Activated T-cell treated with anti-CD3 and anti-CD28 coated beads for 4 hours (primary cell): ENCODE results near the gene CAMTA1.

Source experiments
- DNase-seq: peaks from one replicate; pipeline ENCODE4 v3.0.0-alpha.2; 2020

CAMTA1 gene

GRCh38 chr1:7752512-7753417, 967.5 kb downstream of the CAMTA1 start:
- peak; percentile 46 for DNase-seq

GRCh38 chr1:7753641-7754040, 968.4 kb downstream of the CAMTA1 start:
- no peak for DNase-seq

DNA sequence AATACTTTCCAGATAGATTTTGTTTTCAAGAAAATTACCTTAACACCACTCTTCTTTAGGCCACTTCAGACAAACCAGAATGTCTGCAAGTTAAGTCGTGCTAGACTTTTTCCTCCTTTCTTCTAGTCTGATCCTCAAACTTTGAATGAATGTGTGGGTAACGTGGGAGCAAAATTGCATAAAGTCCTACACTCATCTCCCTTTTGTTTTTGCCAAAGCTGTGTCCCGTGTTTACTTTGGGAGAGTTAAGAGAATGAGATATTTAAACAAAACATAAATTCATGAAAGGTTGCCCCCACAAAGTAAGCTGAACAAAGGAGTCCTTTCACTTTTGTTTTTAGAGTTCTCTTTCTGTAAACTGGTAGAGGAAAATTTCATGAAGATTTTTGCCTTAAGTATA, 969.0 kb downstream of the CAMTA1 start:
- DNase-seq: no peak

GRCh38 chr1:7755448-7755847, 970.2 kb downstream of the CAMTA1 start:
- no peak for DNase-seq

GRCh38 chr1:7760245-7760644, 975.0 kb downstream of the CAMTA1 start:
- no peak for DNase-seq

DNA sequence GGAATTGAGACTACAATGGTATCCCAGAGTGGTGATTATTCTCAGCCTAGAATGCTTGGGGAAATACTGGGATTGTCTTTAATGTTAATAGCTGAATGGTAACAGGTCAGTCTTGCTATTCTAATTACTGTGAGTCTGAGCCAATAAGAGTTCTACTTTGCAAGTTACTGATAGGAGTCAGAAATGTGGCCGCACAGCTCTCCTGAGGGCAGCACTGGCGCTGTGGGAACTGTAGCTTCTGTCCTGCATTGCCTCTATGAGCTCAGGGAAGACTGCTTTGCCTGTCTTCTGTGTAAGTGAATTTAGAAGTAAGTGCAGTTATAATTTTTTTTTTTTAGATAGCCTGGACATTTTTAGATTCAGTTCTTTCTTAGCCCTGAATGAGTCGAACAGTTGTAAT, 975.8 kb downstream of the CAMTA1 start:
- DNase-seq: no peak

GRCh38 chr1:7767176-7767575, 981.9 kb downstream of the CAMTA1 start:
- DNase-seq: no peak

GRCh38 chr1:7768583-7768982, 983.3 kb downstream of the CAMTA1 start:
- DNase-seq: no peak

DNA sequence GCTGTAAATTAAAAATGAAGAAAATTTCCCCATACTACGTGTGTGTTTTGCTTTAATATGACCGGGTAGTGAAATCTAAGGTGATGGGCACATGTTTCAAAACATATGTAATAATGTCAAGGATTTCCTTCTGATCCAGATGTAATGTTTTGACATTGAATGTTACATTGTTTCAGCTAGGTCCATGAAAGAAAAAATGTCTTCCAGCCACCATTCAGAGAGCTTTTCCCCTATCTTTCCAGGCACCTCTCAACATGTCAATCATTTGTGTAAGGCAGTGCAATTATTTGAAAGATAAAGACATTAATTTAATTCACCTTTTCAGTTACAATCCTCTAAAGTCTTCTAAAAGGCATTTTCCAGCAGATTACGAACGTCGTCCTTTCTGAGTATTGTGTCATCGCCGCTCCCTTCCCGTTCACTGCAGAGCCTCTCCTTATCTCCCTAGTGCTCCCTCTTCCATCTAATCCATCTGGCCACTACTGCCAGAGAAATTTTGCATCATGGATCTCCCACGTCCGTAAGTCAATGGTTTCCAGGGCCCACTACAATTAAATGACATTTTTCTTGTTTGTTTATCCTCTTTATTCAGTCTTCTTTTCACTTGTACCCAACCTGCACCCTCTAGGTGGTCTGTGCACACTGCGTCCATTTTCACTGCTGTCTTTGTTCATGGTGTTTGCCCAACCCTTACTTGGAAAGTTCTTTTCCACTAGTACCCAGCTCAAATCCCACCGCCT, 984.6 kb downstream of the CAMTA1 start:
- no peak for DNase-seq

- no peak for DNase-seq
These were observed 985.4 kb downstream of the CAMTA1 start for GRCh38 chr1:7770669-7770996.

- peak; percentile 87 for DNase-seq
These were observed 986.0 kb downstream of the CAMTA1 start, which contains the start of gene VAMP3 for GRCh38 chr1:7770997-7771822. Gene VAMP3, plus strand, starts transcription at chr1:7771296. Its CDS starts 88 bp downstream, at chr1:7771384.

DNA sequence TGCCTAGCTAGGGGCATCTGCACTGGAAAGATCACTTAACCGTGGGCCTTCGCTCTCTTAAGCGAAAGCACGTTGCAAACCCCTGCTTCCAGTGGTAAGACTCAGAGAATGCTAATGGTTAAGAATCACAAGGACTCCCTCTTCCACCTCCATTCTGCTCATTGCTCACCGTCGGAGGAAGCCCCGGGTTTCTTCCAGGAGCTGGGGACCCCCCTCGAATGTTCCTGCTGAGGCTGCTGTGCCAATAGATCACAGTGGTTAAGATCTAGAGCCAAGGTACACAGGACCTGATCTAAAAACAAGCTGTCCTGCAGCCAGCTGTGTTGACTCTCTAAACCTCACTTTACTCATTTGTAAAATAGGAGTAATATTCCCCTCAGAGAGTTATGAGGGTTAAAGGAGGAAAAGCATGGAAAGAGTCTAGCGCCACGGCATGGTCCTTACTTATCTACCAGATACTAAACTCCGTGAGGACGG, 986.6 kb downstream of the CAMTA1 start:
- no peak for DNase-seq

GRCh38 chr1:7777591-7777990, 992.3 kb downstream of the CAMTA1 start:
- no peak for DNase-seq

DNA sequence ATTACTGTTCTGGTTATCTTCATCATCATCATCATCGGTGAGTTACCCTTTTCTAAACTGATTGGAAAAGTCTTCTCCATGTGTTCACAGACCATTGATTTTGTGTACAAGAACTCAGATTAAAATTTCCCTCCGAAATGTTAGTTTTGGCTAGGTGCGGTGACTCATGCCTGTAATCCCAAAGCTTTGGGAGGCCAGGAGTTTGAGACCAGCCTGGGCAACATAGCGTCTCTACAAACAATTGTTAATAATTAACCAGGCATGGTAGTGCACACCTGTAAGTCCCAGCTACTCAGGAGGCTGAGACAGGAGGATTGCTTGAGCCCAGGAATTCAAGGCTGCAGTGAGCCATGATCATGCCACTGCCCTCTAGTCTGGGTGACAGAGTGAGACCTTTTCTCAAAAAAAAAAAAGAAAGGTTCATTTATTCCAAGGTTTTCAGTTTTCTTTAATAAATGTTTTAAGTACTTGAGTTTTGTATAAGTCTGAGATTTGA, 992.9 kb downstream of the CAMTA1 start:
- DNase-seq: no peak

- no peak for DNase-seq
These were observed 995.7 kb downstream of the CAMTA1 start for GRCh38 chr1:7780976-7781375.

DNA sequence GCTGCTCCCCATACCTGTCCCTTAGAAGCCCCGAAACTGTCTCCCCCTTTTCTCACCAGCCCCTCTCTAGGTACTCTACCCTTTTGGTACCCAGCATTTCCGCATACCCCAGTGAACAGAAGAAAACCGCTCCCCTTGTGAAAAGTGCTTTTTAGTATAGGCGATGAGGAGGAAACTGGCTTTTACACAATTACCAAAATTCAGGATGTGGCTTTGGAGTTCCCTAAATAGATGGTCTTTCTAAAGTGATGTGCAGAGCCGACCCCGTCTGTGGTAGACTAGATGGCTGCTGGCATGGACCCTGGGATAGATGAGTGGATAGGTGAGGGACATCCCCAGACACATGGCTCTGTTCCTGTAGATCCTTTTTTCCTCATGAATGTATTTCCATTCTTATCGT, 996.2 kb downstream of the CAMTA1 start:
- no peak for DNase-seq

DNA sequence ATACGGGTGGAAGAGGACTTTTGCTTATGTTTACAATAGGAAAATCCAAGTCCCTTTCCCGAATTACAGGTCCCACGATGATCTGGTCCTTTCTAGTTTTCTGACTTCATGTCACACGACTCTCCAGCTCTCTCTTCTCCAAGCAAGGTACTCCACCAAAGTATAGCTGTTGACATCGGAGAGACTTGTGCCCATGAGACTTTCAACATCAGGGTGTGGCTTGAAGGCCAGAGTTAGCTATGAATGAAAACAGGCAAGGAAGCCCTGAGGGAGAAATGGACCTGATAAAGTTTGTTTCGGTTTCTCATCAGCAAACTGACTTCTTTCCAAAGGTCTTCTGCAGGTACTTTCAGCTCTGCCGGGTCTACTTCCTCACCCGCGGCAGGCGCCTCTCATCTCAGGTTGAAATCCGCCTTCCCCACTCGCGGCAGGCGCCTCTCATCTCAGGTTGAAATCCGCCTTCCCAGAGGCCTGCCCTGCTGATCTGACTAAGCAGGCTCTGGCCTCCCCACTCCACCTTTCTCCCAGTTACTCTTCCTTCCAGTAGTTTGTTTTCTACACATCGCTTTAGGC, 996.8 kb downstream of the CAMTA1 start:
- no peak for DNase-seq

GRCh38 chr1:7783178-7783711, 998.0 kb downstream of the CAMTA1 start:
- no peak for DNase-seq

- peak; percentile 87 for DNase-seq
These were observed 998.7 kb downstream of the CAMTA1 start, which contains the start of gene PER3 for GRCh38 chr1:7783826-7784491. Gene PER3, plus strand, starts transcription at chr1:7784291. Its CDS starts 587 bp downstream, at chr1:7784878.

DNA sequence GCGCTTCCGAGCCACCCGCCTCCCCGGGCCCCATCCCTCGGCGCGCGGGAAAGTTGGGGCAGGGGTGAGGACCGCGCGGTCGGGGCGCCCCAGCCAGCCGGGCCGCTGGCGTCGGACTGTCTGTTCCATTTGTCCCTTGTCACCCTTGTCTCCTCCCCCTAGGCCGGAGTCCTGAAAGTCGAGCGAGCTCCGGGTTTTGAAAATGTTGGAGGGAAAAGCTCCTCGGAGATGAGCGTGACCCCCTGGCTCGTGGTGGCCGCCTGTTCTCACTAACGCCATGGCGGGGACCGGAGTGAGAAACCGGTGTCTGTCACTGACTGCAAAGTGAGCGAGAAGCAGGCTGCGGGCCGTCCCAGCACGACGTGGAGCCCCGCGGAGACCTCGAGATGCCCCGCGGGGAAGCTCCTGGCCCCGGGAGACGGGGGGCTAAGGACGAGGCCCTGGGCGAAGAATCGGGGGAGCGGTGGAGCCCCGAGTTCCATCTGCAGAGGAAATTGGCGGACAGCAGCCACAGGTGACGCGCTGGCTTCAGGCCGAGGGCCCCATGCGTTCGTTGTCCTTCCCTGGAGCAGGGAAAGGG, 999.3 kb downstream of the CAMTA1 start:
- no peak for DNase-seq

DNA sequence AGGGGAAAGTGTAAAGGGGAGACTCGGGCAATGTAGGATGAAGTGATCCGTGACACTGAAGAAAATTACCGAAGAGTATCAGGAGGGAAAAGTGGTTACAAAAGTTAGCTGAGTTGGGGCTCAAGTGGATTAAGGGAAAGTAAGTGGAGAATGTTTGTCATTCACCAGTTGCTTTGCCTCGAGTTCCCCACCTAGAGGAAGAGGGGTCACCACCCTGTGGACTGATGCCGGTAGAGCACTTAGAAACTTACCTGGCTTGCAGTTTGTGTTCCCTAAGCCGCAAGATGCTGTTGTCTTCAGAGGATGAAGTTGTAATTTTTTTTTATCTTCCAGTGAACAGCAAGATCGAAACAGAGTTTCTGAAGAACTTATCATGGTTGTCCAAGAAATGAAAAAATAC, 999.9 kb downstream of the CAMTA1 start:
- no peak for DNase-seq
